Right lobe of liver (tissue), 6 donors: Measurements from ENCODE around the gene NAA40. TPM values are rescaled to one million over a fixed set of nuclear protein-coding genes. Genes with fewer than 3 reads are reported as not detected.

Experiments used
- ATAC-seq, 4 donors: fragments of 200-7000 bp; cut with Tn5 transposase; one replicate each; pipeline ENCODE4 v1.9.1; 2020; ENCODE audit warnings: mild to moderate bottlenecking in 4 of 4, moderate library complexity in 4 of 4
- DNase-seq, 3 donors: peaks; one replicate each; pipeline ENCODE4 v3.0.0-alpha.2; 2020
- H3K27ac ChIP-seq, 3 donors: fragments of 200-600 bp; one replicate each; pipeline ENCODE4 v1.8.0; 2022
- H3K27me3 ChIP-seq, 2 donors: fragments of 200-600 bp; one replicate each; pipeline ENCODE4 v1.8.0; 2022
- H3K36me3 ChIP-seq, 4 donors: fragments of 200-600 bp; sonication (generic) in 1 of 4; one replicate each; pipeline versions ENCODE4 v1.5.1 to v1.8.0; 2017 to 2022; ENCODE audit warnings: control low read depth in 1 of 4
- H3K4me1 ChIP-seq, 4 donors: fragments of 200-600 bp; sonication (generic) in 1 of 4; one replicate each; pipeline versions ENCODE4 v1.5.1 to v1.8.0; 2017 to 2022; ENCODE audit warnings: control low read depth in 1 of 4
- H3K4me3 ChIP-seq, 3 donors: fragments of 200-600 bp; one replicate each; pipeline ENCODE4 v1.8.0; 2022
- H3K9me3 ChIP-seq, 4 donors: fragments of 200-600 bp; sonication (generic) in 1 of 4; one replicate each; pipeline versions ENCODE4 v1.5.1 to v1.8.0; 2017 to 2022; ENCODE audit warnings: control low read depth in 1 of 4
- CTCF ChIP-seq, 4 donors: fragments of 200-600 bp in 3 of 4; fragments of 450-650 bp in 1 of 4; IDR thresholded peaks; one replicate each; pipeline versions ENCODE4 v1.5.1 to v1.8.0; 2016 to 2022; ENCODE audit warnings: antibody characterized with exemption in 4 of 4, mild to moderate bottlenecking in 2 of 4
- POLR2A ChIP-seq: fragments of 450-650 bp; IDR thresholded peaks from one replicate; pipeline ENCODE4 v1.6.1; 2017; ENCODE audit warnings: antibody characterized with exemption, mild to moderate bottlenecking
- WGBS: methylation state at CpG from one replicate; pipeline ENCODE4 v1.1.6; 2018; ENCODE audit warnings: low coverage, low lambda C conversion rate; ENCODE audit not compliant: insufficient coverage; ENCODE audit errors: missing lambda C conversion rate; 5-methylcytosine and 5-hydroxymethylcytosine counted together
- intact Hi-C, 2 donors: fragments of 100-400 bp; cut with DNase I; formaldehyde crosslinking; loops; one replicate each; pipeline versions ENCODE4 v1.11.2 to v1.14.1; 2022
- total RNA-seq, 6 experiments: library from RNA; depleted of rRNA in 2 of 6; stranded (reverse); fragments of >200 nt in 2 of 6; fragmentation: NEBNext Ultra II Directional in 3 of 6; extraction: Animal tissue kit (Norgen Biotek cat#: 25700) in 3 of 6; gene quantifications; one replicate each; pipeline versions ENCODE4 v1.1.0 to v1.2.4, GENCODE V29; 2016 to 2023
- donor health status: DM: no; HTN: yes; CAD: no.
- donor health status: DM: no; HTN: no; CAD: no.
- donor health status: DM: no; HTN: no; CAD: no.
- donor health status: DM: no; HTN: yes; CAD: no.
- donor health status: DM: no; HTN: yes; CAD: no.

The NAA40 gene
- total RNA-seq, 6 experiments from 2014 or later = 3.6 to 7.5 (median 4.6) TPM

GRCh38 chr11:63997801-63998337, 59.1 kb downstream of the NAA40 start:
- Histone ChIP-seq H3K27ac (no peak overlapping the region), H3K27me3 (no peaks in the 10 kb centered on the region), H3K36me3 (peaks cover 0 to 22% (median 5%) of the 10 kb centered on the region in 4 donors), H3K4me3 (no peak overlapping the region), H3K4me1 (peaks cover 0 to 12% (median 0%) of the 10 kb centered on the region in 4 donors), H3K9me3 (no peaks in the 10 kb centered on the region)
- intact Hi-C loops = loop anchor here in 1 of 2 donors (5.0 kb wide), 1 partner anchor 154 kb away; no protein-coding TSS in a partner anchor
- ATAC-seq = no peak
- no peak for DNase-seq
- 80% methylated on average over 1 of the region's 11 CpGs for WGBS
- no peak for TF ChIP-seq CTCF (IDR thresholded peaks at IDR 0.05)
- no peak for TF ChIP-seq POLR2A

- 89% methylated on average over 14 of the region's 54 CpGs for WGBS
- H3K9me3 ChIP-seq = no peaks in the 10 kb centered on the region
- peaks cover 0 to 12% (median 0%) of the 10 kb centered on the region in 4 donors for H3K4me1 ChIP-seq
- TF ChIP-seq POLR2A (no peak), CTCF (IDR thresholded peaks at IDR 0.05) (no peak)
- ATAC-seq (peak in 2 of 4 donors; percentile 1 to 6), DNase-seq (peak in 1 of 3 donors; percentile 40)
- intact Hi-C loops = loop anchor here in 1 of 2 donors (5.0 kb wide), 1 partner anchor 154 kb away; no protein-coding TSS in a partner anchor
- H3K27ac ChIP-seq = no peak overlapping the region
- no peak overlapping the region for H3K4me3 ChIP-seq
- H3K36me3 ChIP-seq = peaks cover 0 to 22% (median 5%) of the 10 kb centered on the region in 4 donors
- no peaks in the 10 kb centered on the region for H3K27me3 ChIP-seq
These were observed 60.0 kb downstream of the NAA40 start for GRCh38 chr11:63998558-63999348.

GRCh38 chr11:63999349-64000025, 60.7 kb downstream of the NAA40 start:
- ATAC-seq = peak in 2 of 4 donors; percentile 9 to 18
- no CpG with 5 or more reads among the region's 59 CpGs for WGBS
- H3K36me3 ChIP-seq = peaks cover 0 to 22% (median 5%) of the 10 kb centered on the region in 4 donors
- H3K9me3 ChIP-seq = no peaks in the 10 kb centered on the region
- TF ChIP-seq POLR2A (no peak), CTCF (IDR thresholded peaks at IDR 0.05) (no peak)
- H3K4me3 ChIP-seq = no peak overlapping the region
- no peaks in the 10 kb centered on the region for H3K27me3 ChIP-seq
- H3K27ac ChIP-seq = no peak overlapping the region
- DNase-seq = peak in 1 of 3 donors; percentile 35
- intact Hi-C loops = loop anchor here (2.0 to 5.0 kb wide), 2 partner anchors 151 to 153 kb away; no protein-coding TSS in a partner anchor
- H3K4me1 ChIP-seq = peaks cover 0 to 12% (median 0%) of the 10 kb centered on the region in 4 donors

GRCh38 chr11:64000026-64000739, 61.4 kb downstream of the NAA40 start:
- peaks cover 0 to 12% (median 0%) of the 10 kb centered on the region in 4 donors for H3K4me1 ChIP-seq
- H3K27me3 ChIP-seq = no peaks in the 10 kb centered on the region
- intact Hi-C loops = loop anchor here in 1 of 2 donors (2.0 kb wide), 1 partner anchor 151 kb away; no protein-coding TSS in a partner anchor
- DNase-seq = peak; percentile 68 to 74 (median 71)
- H3K36me3 ChIP-seq = peaks cover 0 to 15% (median 5%) of the 10 kb centered on the region in 4 donors
- WGBS = 0% methylated on average over 2 of the region's 67 CpGs
- no peak overlapping the region for H3K27ac ChIP-seq
- H3K9me3 ChIP-seq = no peaks in the 10 kb centered on the region
- H3K4me3 ChIP-seq = peak overlapping the region in 1 of 3 donors; percentile 32
- TF ChIP-seq POLR2A (no peak), CTCF (IDR thresholded peaks at IDR 0.05) (peak; percentile 66 to 84 (median 72))
- ATAC-seq = peak; percentile 72 to 89 (median 77)
